ENCODE results near the gene KLC1. TPM values are rescaled to one million over a fixed set of nuclear protein-coding genes. Genes with fewer than 3 reads are reported as not detected.

KLC1 gene
- total RNA-seq, 1 donor from 2014 or later: 277 TPM

DNA sequence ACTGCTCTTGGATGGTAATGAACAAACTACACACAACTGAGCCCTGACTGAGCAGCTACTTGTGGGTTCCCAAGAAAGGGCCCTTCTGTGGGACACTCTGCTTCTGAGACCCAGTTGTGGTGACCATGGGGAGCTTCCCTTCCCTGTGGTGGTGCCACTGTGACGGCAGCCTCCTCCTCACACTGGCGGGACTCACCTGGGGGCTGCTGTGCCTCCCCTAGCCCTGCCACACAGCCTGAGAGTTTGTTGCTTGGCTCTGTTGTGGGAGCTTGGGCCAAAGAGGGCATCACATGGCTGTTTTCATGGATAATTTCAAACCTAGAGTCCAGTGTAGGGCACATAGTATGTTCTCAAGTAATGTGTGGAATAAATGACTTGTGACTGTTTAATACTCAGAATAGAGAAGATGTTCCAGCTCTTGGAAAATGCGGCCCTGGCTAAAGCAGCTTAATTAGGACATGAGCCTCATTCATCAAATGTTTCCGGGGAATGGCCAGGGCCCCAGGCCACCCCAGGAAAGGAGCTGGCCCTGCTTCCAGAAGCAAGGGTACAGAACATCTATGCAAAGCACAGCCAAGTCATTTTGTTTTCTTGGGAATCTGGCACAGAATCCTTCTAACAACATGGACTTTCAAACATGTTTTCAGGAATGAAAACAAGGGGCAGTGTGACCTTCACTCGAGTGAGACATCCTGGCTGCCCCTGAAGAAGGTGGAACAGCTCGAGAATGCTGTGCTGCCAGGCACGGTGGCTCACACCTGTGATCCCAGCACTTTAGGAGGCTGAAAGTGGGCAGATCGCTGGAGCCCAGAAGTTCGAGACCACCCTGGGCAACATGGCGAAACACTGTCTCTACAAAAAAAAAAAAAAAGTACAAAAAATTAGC, 107.8 kb downstream of the KLC1 start:
- DNase-seq: no peak

DNA sequence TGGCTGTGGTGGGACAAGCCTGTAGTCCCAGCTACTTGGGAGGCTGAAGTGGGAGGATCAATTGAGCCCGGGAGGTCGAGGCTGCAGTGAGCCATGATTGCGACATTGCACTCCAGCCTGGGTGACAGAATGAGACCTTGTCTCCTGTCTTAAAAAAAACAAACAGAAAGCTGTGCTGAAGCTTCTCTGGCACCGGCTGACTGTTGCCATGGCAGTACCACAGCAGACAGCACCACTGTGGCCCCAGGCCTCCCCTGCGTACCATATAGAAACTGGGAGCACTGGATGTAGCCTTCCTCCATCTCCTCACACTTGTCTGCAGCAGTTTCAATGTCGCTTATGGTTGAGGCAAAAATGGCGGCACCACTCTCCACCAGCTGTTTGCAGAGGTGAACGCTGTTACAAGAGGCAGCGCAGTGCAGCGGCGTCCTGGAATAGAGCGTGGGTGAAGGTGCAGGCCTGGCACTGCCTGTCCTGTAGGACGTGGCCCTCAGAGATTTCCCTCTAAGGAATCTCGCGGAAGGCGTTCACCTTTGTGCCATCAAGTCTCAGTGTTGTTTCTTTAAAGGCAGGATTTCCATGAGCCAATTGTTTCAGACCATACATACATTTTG, 108.5 kb downstream of the KLC1 start:
- no peak for DNase-seq

- no peak for DNase-seq
Observed at GRCh38 chr14:103738166-103738565, 109.2 kb downstream of the KLC1 start.

DNA sequence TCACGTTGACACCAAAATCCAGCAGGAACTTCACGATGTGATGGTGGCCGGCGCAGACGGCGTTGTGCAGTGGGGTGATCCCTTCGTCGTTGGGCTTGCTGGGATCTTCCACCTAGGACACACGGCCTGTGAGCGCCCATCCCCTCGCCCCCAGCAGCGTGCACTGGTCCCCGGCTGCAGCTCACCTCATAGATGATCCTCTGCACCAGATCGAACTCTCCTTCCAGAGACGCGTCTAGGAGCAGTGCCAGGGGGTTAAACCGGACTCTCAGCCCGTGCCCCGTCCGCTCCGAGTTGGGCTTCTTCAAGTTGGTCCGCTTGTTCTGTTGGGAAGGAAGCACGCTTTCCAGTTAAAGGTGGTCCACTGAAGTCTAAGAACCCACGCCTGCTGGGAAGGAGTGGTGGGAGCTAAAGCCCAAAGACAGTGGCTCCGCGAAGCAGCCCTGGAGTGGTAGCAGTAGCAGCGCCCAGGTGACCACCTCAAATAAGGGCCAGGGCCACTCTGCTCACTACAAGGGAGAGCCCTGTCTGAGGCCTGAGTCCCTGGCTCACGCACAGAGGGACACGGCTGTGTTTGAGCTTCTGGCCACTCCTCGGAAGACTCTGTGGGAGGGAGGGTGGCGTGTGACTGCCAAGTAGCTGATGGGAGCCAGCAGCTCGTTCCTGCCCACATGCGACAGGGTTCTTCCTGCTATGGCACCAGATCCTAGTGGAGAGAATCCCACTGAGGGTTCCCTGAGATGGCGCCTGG, 109.9 kb downstream of the KLC1 start:
- no peak for DNase-seq

- DNase-seq: no peak
Observed at GRCh38 chr14:103739466-103739792, 110.4 kb downstream of the KLC1 start.

DNA sequence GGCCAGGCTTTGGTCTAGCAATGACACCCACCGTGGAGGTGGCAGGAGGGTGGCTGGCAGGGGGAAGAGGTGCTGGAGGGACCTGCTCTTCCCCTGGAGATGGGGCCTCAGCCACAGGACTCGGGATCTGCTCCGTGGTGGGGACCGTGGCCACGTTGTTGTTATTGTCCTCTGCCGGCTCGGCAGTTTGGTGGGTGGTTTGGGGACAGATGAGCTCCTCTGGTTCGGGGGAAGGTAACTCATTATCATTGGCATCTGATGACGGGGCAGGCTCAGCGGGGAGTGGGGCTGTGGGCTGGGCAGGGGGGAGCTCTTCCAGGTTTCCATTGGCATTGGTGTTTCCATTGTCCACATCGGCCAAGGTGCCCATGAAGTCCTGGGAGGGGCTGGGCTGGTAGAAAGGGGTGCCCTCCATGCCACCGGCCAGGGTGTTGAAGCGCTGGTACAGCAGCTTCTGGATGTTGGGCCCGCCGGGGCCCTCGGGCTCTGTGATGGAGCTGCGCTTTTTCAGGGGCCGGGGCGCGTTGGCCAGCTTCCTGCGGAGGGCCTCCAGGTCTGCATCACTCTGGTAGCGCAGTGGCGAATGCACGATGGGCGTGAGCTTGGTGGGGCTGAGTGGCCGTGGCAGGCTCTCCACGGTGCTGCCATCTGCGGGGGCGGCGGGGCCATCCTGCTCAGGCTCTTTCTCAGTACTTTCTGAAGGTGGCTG, 110.9 kb downstream of the KLC1 start:
- DNase-seq: no peak

- peak; percentile 64 for DNase-seq
Observed at GRCh38 chr14:103740991-103741689, 112.1 kb downstream of the KLC1 start.

DNA sequence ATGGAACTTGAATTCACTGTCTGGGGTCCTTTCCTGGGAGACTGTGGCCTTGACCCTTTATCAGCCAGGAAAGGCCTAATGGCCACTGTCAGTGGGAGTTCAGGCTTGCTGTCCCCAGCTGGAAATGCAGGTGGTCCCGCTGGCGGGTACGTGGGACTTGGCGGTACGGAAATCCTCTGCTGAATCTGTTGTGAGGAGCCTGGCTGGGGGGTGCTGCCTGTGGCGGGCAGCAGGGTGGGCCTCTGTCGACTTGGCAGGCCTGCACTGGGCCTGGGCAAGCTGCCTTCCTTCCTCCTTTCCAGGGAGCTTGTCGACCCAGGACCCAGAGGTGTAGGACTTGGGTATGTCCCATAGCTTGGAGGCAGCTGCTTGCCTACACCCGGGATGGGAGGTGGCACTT, 112.9 kb downstream of the KLC1 start:
- DNase-seq: no peak

- DNase-seq: no peak
Observed at GRCh38 chr14:103742499-103743255, 113.7 kb downstream of the KLC1 start.

DNA sequence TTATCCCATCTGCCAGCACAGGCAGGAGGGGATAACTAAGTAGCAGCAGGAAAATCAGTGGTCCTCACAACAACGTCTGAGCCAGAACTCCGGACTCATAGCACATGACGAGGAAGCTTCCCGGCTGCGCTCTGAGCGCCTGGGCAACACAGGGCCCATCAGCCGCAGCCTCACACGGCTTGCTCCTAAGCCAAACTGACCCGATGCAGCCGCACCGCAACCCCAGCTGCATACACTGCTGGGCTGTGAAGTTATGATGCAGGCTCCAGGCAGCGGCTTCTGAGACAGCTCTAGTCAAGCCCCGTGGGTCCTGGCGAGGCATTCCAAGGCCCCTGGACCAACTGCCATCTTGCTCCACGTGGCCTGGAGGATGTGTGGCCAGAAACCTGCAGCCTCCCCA, 114.7 kb downstream of the KLC1 start:
- DNase-seq: no peak

DNA sequence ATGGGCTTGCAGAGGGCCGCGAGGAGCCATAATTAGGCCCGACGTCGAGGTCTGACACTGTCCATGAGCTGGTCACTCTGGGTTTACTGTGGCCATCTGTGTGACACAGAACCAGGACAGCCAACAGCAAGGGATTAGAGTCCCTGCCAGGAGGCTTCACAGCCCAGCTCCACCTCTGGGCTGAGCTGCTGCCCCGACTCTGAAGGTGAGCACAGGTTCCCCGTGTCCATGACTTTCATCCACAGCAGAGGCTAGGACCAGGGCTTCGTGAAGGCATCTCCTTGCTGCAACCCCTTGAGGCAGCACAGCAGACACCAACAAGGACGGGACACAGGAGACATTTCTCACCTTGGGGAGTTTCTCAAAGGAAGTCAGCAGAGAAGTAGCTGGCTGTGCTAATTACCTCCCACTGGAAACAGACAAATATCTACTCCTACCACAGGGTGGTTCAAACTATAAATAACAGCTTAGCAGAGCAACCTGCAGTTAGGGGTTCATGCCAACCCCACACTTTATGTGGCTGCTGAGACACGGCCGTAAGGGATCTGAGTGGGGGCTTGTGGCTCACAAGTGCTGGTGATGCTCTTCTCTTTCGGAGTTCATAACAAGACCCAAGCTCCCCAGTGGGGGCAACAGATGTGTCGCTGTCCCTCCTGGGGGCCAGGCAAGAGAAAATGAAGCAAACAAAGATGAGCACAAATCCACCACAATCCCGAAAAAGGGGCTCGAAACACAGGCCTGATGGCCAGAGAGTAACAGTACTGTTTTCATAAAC, 115.8 kb downstream of the KLC1 start:
- no peak for DNase-seq

DNA sequence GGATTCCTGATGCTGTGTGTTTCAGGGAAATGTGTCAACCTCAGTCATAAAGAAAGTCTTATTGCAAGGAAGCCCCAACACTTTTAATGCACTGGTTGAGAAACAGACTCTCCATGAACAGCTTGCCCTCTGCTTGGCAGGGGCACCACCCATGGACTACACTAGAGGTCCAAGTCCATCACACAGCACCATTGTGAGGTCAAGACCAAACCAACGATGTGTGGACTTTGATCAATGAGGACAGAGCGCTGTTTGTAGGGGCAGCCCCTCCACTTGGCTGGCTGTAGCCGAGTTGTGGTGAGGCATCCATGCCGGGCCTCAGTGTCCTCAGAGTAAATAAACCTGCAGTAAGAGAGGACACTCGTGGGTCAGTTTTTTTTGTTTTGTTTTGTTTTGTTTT, 116.4 kb downstream of the KLC1 start:
- DNase-seq: no peak

DNA sequence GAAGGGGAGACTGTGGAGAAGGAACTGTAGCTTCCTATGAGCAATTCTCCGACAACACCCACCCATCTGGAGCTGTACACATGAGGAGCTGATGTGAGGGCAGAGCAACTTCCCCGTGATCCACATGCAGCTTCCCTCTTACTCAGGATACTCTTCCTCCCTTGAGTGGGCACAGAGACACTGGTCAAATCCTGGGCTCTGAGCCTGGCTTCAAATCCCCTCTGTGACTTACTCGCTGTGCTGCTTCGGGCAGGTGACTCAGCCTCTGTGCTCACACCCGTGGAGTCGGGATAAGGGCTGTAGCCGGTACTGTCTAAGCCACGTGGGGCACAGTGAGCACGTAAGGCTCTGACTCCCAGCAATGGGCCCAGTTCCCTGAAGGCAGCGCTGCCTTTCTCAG, 117.7 kb downstream of the KLC1 start:
- DNase-seq: no peak

- no peak for DNase-seq
Observed at GRCh38 chr14:103748534-103748857, 119.5 kb downstream of the KLC1 start.

- DNase-seq: peak; percentile 24
Observed at GRCh38 chr14:103749452-103749851, 120.4 kb downstream of the KLC1 start.

GRCh38 chr14:103749860-103750259, 120.8 kb downstream of the KLC1 start:
- DNase-seq: no peak
